ENCODE data around the gene ONECUT1.

ONECUT1 gene

DNA sequence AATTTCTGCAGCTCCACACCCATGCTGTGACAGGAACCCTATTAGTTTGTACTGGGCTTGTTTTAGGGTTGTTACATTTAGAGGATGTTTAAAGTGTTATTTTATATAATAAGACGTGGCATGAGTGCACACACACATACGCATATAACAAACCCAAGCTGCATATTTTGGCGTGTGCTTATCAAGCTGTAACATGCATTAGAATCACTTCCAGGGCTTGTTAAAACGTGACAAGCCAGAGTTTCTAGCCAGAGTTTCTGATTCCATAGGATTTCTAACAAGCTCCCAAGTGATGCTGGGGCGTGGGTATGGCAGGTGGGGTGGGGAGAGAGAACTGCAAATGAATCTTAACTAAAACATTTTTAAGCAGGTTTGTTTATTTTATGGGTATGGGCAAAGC, 17.4 kb downstream of the ONECUT1 start:
- H3K4me3 ChIP-seq: no peak overlapping the region
- TF ChIP-seq, protein P1, sequence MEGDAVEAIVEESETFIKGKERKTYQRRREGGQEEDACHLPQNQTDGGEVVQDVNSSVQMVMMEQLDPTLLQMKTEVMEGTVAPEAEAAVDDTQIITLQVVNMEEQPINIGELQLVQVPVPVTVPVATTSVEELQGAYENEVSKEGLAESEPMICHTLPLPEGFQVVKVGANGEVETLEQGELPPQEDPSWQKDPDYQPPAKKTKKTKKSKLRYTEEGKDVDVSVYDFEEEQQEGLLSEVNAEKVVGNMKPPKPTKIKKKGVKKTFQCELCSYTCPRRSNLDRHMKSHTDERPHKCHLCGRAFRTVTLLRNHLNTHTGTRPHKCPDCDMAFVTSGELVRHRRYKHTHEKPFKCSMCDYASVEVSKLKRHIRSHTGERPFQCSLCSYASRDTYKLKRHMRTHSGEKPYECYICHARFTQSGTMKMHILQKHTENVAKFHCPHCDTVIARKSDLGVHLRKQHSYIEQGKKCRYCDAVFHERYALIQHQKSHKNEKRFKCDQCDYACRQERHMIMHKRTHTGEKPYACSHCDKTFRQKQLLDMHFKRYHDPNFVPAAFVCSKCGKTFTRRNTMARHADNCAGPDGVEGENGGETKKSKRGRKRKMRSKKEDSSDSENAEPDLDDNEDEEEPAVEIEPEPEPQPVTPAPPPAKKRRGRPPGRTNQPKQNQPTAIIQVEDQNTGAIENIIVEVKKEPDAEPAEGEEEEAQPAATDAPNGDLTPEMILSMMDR (IDR thresholded peaks at IDR 0.05): no peak
- no peak for DNase-seq (ENCODE audit: low spot score)
- H3K27ac ChIP-seq: no peak overlapping the region

DNA sequence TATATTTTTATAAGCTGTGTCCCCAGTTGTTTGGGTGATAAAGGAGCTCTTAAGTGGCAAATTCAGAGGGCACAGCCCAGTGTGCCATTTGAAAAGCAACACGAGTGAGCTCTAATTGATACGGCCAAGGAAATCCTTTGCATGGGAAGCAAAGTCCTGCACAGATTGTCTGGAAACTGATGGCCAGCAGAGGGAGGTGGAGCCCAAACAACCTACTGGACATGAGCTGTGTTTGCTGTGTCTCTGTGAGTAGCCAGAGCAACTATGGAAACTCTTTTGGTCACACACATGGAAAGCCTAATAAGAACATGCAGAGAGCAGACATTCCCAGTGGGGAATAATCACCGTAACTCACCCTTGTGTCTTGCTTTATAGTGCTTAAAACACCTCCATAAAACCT, 24.4 kb downstream of the ONECUT1 start:
- H3K4me3 ChIP-seq: no peak overlapping the region
- TF ChIP-seq, protein P1 (IDR thresholded peaks at IDR 0.05): no peak
- DNase-seq (ENCODE audit: low spot score): no peak
- H3K27ac ChIP-seq: no peak overlapping the region

DNA sequence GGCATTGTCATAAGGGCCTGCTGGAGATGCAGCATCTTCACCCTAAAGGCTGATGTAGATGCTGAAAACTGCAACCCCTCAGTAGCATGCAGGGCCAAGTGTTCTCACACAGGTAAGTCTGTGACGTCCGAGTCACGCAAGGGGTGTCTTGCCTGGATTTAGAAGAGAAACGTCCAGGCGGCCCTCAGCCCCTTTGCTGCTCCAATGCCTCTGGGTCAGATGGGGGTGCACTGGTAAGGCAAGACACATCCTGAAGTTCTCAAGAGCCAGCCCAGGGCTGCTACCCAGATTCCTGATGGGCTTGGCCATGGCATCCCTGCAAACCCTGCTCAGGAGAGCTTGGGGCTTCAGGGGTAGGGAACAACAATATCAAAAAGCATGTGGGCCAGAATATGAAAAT, 25.4 kb downstream of the ONECUT1 start:
- H3K27ac ChIP-seq: no peak overlapping the region
- TF ChIP-seq, protein P1 (IDR thresholded peaks at IDR 0.05): no peak
- no peak for DNase-seq (ENCODE audit: low spot score)
- H3K4me3 ChIP-seq: no peak overlapping the region

DNA sequence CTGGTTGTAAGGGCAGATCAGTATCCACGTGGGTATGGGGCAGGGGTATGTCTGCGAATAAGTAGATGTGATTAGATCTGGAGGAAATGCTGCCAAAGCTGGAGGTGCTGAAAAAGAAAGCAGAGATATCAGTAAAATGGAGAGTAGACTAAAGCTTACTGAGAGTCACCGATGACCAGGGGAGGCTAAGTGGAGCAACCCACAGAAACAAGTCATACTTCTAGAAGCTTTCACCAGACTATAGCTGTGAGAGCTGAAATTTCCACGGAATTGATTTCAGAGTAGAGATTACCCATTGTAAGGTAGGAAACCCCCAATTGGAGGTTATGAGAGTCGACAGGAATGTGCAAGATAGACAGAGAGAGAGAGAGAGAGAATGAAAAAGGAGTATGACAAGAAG, 27.5 kb downstream of the ONECUT1 start:
- DNase-seq (ENCODE audit: low spot score): no peak
- TF ChIP-seq, protein P1 (IDR thresholded peaks at IDR 0.05): no peak
- H3K4me3 ChIP-seq: no peak overlapping the region
- no peak overlapping the region for H3K27ac ChIP-seq

DNA sequence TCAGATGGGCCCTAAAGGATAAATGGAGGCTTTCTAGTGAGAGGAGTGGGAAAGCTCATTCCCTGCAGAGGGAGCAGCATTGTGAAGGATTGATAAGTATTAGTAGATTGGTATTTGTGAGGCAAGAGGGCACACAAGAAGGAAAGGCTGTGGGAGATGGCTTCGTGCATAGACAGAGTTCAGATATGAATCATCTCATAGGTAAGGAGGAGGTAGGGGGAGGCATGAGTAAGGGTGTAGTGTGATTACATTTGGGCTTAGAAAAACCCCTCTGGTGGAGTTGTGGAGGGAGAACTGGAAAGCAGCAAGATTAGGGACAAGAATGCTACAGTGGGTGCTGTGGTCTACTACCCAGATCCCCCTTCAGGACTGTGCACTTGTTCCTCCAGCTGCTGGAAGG, 29.6 kb downstream of the ONECUT1 start:
- TF ChIP-seq, protein P1 (IDR thresholded peaks at IDR 0.05): no peak
- H3K27ac ChIP-seq: no peak overlapping the region
- DNase-seq (ENCODE audit: low spot score): no peak
- H3K4me3 ChIP-seq: no peak overlapping the region

DNA sequence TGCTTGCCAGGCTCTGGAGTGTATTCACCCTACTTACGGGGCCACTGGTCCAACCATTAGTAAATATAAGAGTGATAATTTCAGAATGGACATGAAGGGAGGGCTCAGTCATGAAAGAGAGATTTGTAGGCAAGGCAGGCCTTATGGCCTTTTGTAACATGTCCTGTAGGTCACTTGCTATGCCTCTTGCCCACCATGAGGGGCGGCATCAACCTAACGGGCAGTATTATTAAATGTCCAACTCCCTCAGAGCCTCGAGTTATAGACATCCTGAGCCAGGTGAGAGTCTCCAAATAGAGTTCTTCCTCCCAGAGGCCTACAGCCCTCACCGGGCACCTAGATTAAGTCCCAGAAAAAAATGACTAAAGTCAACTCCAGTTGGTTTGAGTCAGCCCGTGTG, 30.2 kb downstream of the ONECUT1 start:
- no peak overlapping the region for H3K4me3 ChIP-seq
- TF ChIP-seq, protein P1 (IDR thresholded peaks at IDR 0.05): no peak
- DNase-seq (ENCODE audit: low spot score): no peak
- no peak overlapping the region for H3K27ac ChIP-seq

DNA sequence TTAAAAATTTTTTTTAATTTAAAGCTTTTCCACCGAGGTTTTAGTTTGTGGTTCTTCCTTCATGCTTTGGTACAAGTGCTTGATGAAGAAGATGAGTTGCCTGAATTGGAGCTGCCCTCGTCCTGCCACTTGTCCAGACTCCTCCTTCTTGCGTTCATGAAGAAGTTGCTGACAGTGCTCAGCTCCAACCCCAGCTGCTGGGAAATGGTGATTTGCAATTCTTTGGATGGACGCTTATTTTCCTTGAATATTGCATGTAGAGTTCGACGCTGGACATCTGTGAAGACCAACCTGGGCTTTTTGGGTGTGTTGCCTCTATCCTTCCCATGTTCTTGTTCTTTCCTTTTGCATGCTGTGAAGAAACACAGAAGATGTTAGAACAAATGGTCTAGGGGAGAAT, 32.6 kb downstream of the ONECUT1 start:
- TF ChIP-seq, protein P1 (IDR thresholded peaks at IDR 0.05): no peak
- H3K27ac ChIP-seq: no peak overlapping the region
- no peak overlapping the region for H3K4me3 ChIP-seq
- DNase-seq (ENCODE audit: low spot score): no peak

All from coronary artery (tissue), 2 donors.